ENCODE measurements around the gene RTTN.

DNA sequence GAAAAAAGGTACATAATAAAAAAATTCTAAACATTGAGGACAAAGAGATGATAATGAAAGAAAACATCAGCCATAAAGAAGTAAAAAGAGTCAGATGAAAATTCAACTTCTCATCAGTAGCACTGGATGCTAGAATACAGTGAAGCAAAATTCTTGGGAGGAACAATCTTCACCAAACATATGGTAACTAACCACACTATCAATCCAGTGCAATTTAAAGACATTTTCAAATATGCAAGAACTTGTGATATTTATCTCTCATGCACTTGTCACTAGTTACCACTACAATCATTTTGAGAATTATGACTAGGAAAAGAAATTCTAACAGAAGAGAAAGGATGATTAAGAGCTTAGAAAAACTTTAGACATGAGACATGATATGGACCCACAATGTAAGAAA lies 127.4 kb downstream of the RTTN start:
- TF ChIP-seq, protein P1, sequence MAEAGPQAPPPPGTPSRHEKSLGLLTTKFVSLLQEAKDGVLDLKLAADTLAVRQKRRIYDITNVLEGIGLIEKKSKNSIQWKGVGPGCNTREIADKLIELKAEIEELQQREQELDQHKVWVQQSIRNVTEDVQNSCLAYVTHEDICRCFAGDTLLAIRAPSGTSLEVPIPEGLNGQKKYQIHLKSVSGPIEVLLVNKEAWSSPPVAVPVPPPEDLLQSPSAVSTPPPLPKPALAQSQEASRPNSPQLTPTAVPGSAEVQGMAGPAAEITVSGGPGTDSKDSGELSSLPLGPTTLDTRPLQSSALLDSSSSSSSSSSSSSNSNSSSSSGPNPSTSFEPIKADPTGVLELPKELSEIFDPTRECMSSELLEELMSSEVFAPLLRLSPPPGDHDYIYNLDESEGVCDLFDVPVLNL (IDR thresholded peaks at IDR 0.05; ENCODE audit: low read depth, low read length), result no peak
- no peak for TF ChIP-seq JUNB (IDR thresholded peaks at IDR 0.05)
- TF ChIP-seq ZSCAN29 (IDR thresholded peaks at IDR 0.05), result no peak
- TF ChIP-seq CBX3 (IDR thresholded peaks at IDR 0.05; ENCODE audit: borderline replicate concordance, low read depth), result no peak
- TF ChIP-seq, protein P2, sequence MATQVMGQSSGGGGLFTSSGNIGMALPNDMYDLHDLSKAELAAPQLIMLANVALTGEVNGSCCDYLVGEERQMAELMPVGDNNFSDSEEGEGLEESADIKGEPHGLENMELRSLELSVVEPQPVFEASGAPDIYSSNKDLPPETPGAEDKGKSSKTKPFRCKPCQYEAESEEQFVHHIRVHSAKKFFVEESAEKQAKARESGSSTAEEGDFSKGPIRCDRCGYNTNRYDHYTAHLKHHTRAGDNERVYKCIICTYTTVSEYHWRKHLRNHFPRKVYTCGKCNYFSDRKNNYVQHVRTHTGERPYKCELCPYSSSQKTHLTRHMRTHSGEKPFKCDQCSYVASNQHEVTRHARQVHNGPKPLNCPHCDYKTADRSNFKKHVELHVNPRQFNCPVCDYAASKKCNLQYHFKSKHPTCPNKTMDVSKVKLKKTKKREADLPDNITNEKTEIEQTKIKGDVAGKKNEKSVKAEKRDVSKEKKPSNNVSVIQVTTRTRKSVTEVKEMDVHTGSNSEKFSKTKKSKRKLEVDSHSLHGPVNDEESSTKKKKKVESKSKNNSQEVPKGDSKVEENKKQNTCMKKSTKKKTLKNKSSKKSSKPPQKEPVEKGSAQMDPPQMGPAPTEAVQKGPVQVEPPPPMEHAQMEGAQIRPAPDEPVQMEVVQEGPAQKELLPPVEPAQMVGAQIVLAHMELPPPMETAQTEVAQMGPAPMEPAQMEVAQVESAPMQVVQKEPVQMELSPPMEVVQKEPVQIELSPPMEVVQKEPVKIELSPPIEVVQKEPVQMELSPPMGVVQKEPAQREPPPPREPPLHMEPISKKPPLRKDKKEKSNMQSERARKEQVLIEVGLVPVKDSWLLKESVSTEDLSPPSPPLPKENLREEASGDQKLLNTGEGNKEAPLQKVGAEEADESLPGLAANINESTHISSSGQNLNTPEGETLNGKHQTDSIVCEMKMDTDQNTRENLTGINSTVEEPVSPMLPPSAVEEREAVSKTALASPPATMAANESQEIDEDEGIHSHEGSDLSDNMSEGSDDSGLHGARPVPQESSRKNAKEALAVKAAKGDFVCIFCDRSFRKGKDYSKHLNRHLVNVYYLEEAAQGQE (IDR thresholded peaks at IDR 0.05; ENCODE audit: low read depth, low read length), result no peak
- no peak for TF ChIP-seq SPI1 (IDR thresholded peaks at IDR 0.05; ENCODE audit: borderline replicate concordance, insufficient read depth, low read depth, low read length)
